Adrenal gland (tissue), 12 donors: Measurements from ENCODE around the gene PCDHB3. TPM values are rescaled to one million over a fixed set of nuclear protein-coding genes. Genes with fewer than 3 reads are reported as not detected.
A peak's percentile ranks its signal among the peaks of the same experiment; 100 is the strongest.
"Not testable (repeated sequence)": the region's sequence is repeated elsewhere in the genome, so short reads cannot be mapped to it uniquely, and the experiment has no call there.

Experiments used
- DNase-seq, 7 donors: peaks; one replicate each; pipeline ENCODE4 v3.0.0-alpha.2; 2019 to 2020
- H3K27ac ChIP-seq, 5 donors: fragments of 200-600 bp; sonication (generic) in 4 of 5; 1 replicate in 3 of 5; 2 replicates in 2 of 5; pipeline versions ENCODE4 v1.5.1 to v1.8.0; 2016 to 2020; ENCODE audit warnings: mild to moderate bottlenecking in 1 of 5
- H3K27me3 ChIP-seq: fragments of 200-600 bp; 2 replicates; pipeline ENCODE4 v1.8.0; 2021
- H3K36me3 ChIP-seq, 2 donors: fragments of 200-600 bp; replicated peaks in 1 of 2; 1 replicate in 1 of 2; 2 replicates in 1 of 2; pipeline versions ENCODE4 v1.5.1 to v1.8.0; 2018 to 2022
- H3K4me1 ChIP-seq, 2 donors: fragments of 200-600 bp; replicated peaks in 1 of 2; 1 replicate in 1 of 2; 2 replicates in 1 of 2; pipeline versions ENCODE4 v1.5.1 to v1.8.0; 2018 to 2021
- H3K4me3 ChIP-seq, 4 donors: fragments of 200-600 bp; sonication (generic) in 3 of 4; one replicate each; pipeline ENCODE4 v1.5.1; 2016 to 2018
- H3K9me3 ChIP-seq, 3 donors: fragments of 200-600 bp; sonication (generic) in 1 of 3; replicated peaks in 1 of 3; 1 replicate in 2 of 3; 2 replicates in 1 of 3; pipeline versions ENCODE4 v1.5.1 to v1.8.0; 2016 to 2021
- POLR2A ChIP-seq, 2 donors: fragments of 450-650 bp; IDR thresholded peaks; one replicate each; pipeline ENCODE4 v1.6.1; 2017; ENCODE audit warnings: antibody characterized with exemption in 2 of 2, mild to moderate bottlenecking in 2 of 2, moderate library complexity in 1 of 2
- WGBS, 4 donors: extraction: QIAGEN DNeasy Blood & Tissue Kit in 2 of 4; methylation state at CpG; one replicate each; pipeline versions ENCODE4 v1.1.5 to v1.1.7; 2013 to 2017; 5-methylcytosine and 5-hydroxymethylcytosine counted together
- intact Hi-C, 2 donors: fragments of 100-400 bp; cut with DNase I; formaldehyde crosslinking; loops; one replicate each; pipeline versions ENCODE4 v1.14.1 to v1.15.0; 2022 to 2023
- polyA plus RNA-seq, 3 donors: library from polyadenylated mRNA; stranded (reverse); fragments of 200-250 nt in 2 of 3; fragments of 350-450 nt in 1 of 3; fragmentation: Illumina TruSeq in 1 of 3; extraction: RNeasy Lipid Tissue Mini Kit (QIAGEN cat#74804) in 1 of 3; gene quantifications; one replicate each; pipeline ENCODE4 v1.2.3, GENCODE V29; 2013 to 2014
- total RNA-seq, 9 donors: library from RNA; depleted of rRNA in 4 of 9; stranded (reverse); fragments of >200 nt in 4 of 9; fragments of 120-200 nt in 1 of 9; fragmentation: NEBNext Ultra II Directional in 1 of 9; extraction: Animal tissue kit (Norgen Biotek cat#: 25700) in 1 of 9; gene quantifications; one replicate each; pipeline versions ENCODE4 v1.1.0 to v1.2.4, GENCODE V29; 2013 to 2023
- TF ChIP-seq, protein P1 (sequence below), 6 experiments: fragments of 450-650 bp in 4 of 6; fragments of 200-600 bp in 2 of 6; sonication (generic) in 1 of 6; IDR thresholded peaks; 1 replicate in 5 of 6; 2 replicates in 1 of 6; pipeline versions ENCODE4 v1.5.1 to v1.8.0; 2016 to 2021; ENCODE audit warnings: antibody characterized with exemption in 6 of 6, mild to moderate bottlenecking in 2 of 6, moderate library complexity in 1 of 6
- donor health status: healthy with polysubstance abuse.
- donor health status: Bipolar disorder and iron deficiency.
- donor health status: DM: yes; HTN: yes; CAD: no.
- donor health status: DM: no; HTN: no; CAD: no.
- donor health status: DM: no; HTN: no; CAD: no.
- donor health status: DM: yes; HTN: yes; CAD: no.

Gene PCDHB3
- total and polyA plus RNA-seq, 12 donors: 0.20 to 2.2 (median 1.2) TPM

DNA sequence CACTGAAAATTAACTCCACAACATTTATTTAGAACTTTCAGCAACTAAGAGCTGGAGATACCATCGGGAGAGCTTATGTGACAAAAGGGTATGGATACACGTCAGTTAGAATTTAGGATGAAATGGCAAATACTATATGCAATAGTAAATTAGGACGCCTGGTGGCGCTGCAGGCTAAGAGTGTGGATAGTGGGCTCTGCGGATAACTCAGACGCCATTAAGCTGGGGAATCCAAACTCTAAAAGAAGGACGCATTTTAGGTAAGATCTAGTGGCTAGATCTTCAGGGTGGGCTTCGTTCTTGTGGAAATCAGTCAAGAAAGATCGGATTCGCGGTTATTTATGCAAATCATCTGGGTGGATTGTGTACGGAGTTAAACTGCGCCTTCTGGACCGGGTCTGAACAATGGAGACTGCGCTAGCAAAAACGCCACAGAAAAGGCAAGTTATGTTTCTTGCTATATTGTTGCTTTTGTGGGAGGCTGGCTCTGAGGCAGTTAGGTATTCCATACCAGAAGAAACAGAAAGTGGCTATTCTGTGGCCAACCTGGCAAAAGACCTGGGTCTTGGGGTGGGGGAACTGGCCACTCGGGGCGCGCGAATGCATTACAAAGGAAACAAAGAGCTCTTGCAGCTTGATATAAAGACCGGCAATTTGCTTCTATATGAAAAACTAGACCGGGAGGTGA is 34.9 kb downstream of the PCDHB3 start, which contains the start of gene PCDHB5:
TSS of gene PCDHB5 (plus strand) at position 177 of the 688 bp plus-strand sequence. CDS start at position 406, 229 bp downstream.
- peak within 1 kb of the TSS in 2 of 4 donors; percentile 8 to 45 for H3K4me3 ChIP-seq
- DNase-seq: peak in 5 of 7 donors; percentile 22 to 51 (median 40)
- H3K4me1 ChIP-seq: no peaks in the 10 kb centered on the region
- peaks cover 0 to 23% (median 0%) of the 10 kb centered on the region in 3 donors for H3K9me3 ChIP-seq
- H3K27ac ChIP-seq: no peak within 1 kb of the TSS
- no peak for TF ChIP-seq POLR2A (IDR thresholded peaks at IDR 0.05)
- TF ChIP-seq, protein P1, sequence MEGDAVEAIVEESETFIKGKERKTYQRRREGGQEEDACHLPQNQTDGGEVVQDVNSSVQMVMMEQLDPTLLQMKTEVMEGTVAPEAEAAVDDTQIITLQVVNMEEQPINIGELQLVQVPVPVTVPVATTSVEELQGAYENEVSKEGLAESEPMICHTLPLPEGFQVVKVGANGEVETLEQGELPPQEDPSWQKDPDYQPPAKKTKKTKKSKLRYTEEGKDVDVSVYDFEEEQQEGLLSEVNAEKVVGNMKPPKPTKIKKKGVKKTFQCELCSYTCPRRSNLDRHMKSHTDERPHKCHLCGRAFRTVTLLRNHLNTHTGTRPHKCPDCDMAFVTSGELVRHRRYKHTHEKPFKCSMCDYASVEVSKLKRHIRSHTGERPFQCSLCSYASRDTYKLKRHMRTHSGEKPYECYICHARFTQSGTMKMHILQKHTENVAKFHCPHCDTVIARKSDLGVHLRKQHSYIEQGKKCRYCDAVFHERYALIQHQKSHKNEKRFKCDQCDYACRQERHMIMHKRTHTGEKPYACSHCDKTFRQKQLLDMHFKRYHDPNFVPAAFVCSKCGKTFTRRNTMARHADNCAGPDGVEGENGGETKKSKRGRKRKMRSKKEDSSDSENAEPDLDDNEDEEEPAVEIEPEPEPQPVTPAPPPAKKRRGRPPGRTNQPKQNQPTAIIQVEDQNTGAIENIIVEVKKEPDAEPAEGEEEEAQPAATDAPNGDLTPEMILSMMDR (IDR thresholded peaks at IDR 0.05): peak; percentile 9 to 46 (median 33)
- no peaks in the 10 kb centered on the region for H3K36me3 ChIP-seq
- no peaks in the 10 kb centered on the region for H3K27me3 ChIP-seq
- intact Hi-C loops: no loop called here
- 12 to 16% (median 16%) methylated on average over 22 of the region's 22 CpGs for WGBS, 4 donors

DNA sequence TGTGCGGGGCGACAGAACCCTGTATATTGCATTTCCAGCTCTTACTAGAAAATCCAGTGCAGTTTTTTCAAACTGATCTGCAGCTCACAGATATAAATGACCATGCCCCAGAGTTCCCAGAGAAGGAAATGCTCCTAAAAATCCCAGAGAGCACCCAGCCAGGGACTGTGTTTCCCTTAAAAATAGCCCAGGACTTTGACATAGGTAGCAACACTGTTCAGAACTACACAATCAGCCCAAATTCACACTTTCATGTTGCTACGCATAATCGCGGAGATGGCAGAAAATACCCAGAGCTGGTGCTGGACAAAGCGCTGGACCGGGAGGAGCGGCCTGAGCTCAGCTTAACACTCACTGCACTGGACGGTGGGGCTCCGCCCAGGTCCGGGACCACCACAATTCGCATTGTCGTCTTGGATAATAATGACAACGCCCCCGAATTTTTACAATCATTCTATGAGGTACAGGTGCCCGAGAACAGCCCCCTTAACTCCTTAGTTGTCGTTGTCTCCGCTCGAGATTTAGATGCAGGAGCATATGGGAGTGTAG is 35.5 kb downstream of the PCDHB3 start:
- Histone ChIP-seq H3K27me3 (no peaks in the 10 kb centered on the region), H3K27ac (no peak overlapping the region), H3K9me3 (peaks cover 0 to 26% (median 0%) of the 10 kb centered on the region in 3 donors), H3K36me3 (no peaks in the 10 kb centered on the region), H3K4me1 (no peaks in the 10 kb centered on the region), H3K4me3 (peak overlapping the region in 2 of 4 donors; percentile 8 to 45)
- intact Hi-C loops: no loop called here
- WGBS, 4 donors: 35 to 64% (median 52%) methylated on average over 19 of the region's 19 CpGs
- no peak for TF ChIP-seq POLR2A (IDR thresholded peaks at IDR 0.05)
- TF ChIP-seq, protein P1 (IDR thresholded peaks at IDR 0.05): no peak
- no peak for DNase-seq

DNA sequence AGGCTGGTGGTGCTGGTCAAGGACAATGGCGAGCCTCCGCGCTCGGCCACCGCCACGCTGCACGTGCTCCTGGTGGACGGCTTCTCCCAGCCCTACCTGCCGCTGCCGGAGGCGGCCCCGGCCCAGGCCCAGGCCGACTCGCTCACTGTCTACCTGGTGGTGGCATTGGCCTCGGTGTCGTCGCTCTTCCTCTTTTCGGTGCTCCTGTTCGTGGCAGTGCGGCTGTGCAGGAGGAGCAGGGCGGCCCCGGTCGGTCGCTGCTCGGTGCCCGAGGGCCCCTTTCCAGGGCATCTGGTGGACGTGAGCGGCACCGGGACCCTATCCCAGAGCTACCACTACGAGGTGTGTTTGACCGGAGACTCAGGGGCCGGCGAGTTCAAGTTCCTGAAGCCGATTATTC is 37.1 kb downstream of the PCDHB3 start:
- H3K36me3 ChIP-seq, intact Hi-C loops, H3K27ac ChIP-seq, DNase-seq, H3K4me3 ChIP-seq, H3K4me1 ChIP-seq, H3K27me3 ChIP-seq: not testable (repeated sequence)
- 37 to 59% (median 46%) methylated on average over 12 to 33 of the region's 34 CpGs for WGBS, 4 donors
- H3K9me3 ChIP-seq: peaks cover 0 to 26% (median 0%) of the 10 kb centered on the region in 3 donors

DNA sequence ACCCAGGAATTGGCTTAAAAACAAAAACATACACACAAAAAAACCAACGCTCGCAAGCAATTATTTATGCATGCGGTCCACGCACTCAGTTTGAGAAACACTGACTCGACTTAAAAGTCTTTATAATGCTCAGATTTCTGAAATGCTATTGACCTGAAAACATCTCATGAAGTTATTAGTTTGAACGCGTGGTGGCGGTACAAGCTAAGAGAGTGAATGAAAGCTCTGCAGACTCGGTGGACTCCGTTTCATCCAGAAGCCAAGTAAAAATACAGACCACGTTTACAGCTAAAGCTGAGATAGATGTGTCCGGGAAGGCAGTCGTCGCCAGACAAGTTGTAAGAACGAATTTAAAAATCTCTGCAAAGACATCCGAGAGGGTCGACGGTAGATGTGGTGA is 49.5 kb downstream of the PCDHB3 start, which contains the start of gene PCDHB6:
TSS of gene PCDHB6 (plus strand) at position 246 of the 400 bp plus-strand sequence. CDS start 201 bp downstream, outside the sequence.
- TF ChIP-seq POLR2A (IDR thresholded peaks at IDR 0.05): no peak
- TF ChIP-seq, protein P1 (IDR thresholded peaks at IDR 0.05): no peak
- intact Hi-C loops: no loop called here
- Histone ChIP-seq H3K4me3 (no peak within 1 kb of the TSS), H3K27ac (no peak within 1 kb of the TSS), H3K36me3 (no peaks in the 10 kb centered on the region), H3K4me1 (no peaks in the 10 kb centered on the region), H3K27me3 (no peaks in the 10 kb centered on the region), H3K9me3 (peaks cover 0 to 16% (median 10%) of the 10 kb centered on the region in 3 donors)
- DNase-seq: no peak
- 11 to 20% (median 16%) methylated on average over 18 of the region's 18 CpGs for WGBS, 4 donors
